GM19193 (cell line): Measurements from ENCODE around the gene CLRN2.

ENCODE experiments used
- POLR2A ChIP-seq: IDR thresholded peaks from 4 replicates; pipeline ENCODE4 v1.6.1; 2011; ENCODE audit not compliant: insufficient read depth, insufficient read length; ENCODE audit errors: extremely low read depth

CLRN2 gene, protein sequence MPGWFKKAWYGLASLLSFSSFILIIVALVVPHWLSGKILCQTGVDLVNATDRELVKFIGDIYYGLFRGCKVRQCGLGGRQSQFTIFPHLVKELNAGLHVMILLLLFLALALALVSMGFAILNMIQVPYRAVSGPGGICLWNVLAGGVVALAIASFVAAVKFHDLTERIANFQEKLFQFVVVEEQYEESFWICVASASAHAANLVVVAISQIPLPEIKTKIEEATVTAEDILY

DNA sequence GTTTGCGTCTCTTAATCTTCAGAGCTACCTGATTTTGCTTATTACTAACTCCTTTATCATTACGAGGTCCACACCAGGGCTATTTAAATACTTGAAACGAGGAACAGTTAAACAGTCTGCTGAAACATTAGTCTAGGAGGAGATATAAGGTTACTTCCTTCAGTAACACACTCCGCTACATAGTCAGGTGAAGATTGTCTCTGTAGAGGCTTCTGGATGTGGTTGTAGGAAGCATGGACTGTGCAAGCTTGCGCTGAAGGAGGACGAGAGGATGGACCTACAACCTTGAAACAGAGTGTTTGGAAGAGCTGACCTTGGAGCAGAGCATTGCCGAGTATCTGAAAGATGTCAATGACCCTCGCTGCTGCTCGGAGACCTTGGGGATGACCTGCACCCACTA lies at the start of gene CLRN2:
CLRN2 (plus strand) TSS at position 301 of the 400 bp plus-strand sequence. CDS start 102 bp downstream, outside the sequence.
- TF ChIP-seq POLR2A, result no peak

DNA sequence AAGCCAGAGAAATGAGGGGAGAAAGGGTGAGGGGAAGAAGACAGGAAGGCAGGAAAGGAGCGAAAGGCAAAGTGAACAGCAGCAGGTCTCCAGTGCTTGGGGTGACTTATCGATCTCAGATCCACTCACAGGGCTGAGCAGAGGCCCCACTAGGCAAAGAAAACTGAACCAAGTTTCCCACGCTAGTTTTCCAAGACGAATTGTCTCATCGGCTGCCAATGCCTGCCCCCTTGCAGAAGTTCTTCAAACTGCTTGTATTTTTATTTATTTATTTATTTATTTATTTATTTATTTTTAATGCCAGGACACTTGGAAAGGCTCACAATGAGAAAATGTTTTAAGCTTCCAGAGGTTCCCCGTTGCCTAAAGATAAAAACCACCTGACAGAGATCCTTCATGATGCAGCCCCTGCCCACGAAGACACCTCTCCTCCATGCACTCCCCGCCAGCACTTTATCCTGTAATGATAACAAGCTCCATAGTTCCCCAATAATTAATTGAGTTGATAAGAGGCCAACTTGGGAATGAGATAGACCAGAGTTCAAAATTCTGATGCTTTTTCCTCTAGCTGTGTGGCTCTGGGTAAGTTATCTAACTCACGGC lies 46.2 kb upstream of the CLRN2 start:
- TF ChIP-seq POLR2A, result no peak

DNA sequence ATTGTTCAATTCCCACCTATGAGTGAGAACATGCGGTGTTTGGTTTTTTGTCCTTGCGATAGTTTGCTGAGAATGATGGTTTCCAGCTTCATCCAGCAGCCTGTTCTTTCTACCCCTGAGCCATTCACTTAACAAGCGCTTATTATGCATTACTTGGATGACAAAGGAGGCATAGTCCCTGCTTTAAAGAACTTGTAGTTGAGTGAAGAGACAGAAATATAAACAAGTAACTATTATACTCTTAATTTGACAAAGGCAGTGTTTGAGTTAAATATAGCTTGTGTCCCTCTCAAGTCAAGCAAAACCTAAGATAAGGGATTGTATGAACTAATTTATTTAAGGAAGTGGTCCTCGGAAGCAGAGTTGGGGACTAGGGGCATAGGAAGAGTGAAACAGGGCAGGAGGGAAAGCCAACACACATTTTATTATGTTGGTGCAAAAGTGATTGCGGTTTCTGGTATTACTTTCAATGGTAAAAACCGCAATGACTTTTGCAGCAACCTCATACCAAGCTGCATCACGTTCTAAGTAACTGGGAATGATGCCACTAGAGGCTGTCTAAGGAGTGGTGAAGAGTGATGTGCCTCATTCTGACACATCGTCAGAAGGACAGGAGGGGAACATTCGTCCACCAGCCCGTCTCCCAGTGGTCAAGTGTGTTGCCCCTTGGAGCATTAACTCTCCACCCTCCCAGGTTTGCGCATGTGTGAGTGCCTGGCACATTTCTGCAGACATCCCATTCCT lies 44.9 kb upstream of the CLRN2 start:
- TF ChIP-seq POLR2A, result no peak

DNA sequence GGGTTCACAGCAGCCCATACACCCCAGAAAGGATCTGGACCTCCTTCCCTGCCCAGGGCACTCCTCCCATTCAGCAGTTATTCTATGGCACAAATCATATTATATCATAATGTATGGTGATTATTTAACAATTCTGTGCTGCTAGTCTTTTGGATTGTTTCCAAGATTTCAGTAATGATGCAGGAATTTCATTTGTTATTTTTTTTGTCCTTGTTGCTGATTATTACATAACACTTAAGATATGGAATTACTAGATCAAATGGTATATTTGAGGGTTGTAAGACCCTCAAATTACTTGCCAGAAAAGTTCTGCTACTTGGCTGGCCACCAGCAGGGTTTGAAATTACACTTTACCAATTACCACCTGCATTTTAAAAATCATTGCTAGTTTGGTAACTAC lies 39.5 kb upstream of the CLRN2 start:
- TF ChIP-seq POLR2A, result no peak

DNA sequence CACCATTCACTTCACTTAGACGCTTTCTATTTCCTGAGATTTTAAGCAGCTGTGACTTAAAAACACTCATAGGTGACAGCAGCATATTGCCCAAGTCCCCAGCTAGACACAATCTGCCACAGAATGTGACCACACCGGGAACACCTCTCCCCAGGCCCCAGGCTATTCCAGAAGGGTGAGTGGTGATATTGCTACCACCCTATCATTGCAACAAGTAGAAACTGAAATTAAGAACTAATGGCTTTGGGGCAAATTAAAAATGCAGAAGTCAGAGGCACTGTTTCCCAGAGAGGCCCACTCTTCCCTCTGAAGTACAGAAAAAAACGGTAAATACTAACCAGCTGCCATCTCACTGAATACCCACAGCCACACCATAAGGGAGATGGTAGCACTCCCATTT lies 38.1 kb upstream of the CLRN2 start:
- no peak for TF ChIP-seq POLR2A

DNA sequence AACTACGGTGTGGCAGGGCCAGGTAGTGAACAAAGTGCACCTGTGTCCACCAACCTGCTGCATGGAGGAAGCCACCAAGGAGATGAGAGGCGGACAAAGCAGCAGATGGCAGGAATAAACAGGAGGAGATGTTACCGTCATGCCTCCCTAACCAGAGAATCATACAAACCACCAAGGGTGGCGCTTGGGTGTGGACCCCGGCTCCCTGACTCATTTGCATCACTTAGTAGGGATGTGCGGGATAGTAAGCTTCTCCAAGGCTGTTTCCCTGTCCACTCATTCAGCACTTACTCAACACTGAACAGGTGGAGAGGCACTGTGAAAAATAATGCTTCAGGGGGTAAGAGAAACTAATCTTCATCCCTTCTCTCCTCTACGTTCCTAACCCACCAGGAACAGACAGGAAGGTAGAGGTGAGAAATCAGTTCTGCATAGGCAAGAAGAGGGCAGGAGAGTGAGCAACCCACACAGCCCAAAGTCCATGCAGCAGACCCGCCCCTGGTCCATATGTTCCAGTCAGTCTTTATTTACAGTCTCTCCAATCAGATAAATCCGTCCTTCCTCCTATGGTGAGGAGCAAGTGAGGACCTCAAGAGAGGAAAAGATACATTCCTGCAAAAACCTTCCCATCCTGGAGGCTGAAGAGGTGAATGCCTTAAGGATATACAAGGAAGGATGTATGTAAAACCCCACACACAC lies 37.0 kb upstream of the CLRN2 start:
- no peak for TF ChIP-seq POLR2A

DNA sequence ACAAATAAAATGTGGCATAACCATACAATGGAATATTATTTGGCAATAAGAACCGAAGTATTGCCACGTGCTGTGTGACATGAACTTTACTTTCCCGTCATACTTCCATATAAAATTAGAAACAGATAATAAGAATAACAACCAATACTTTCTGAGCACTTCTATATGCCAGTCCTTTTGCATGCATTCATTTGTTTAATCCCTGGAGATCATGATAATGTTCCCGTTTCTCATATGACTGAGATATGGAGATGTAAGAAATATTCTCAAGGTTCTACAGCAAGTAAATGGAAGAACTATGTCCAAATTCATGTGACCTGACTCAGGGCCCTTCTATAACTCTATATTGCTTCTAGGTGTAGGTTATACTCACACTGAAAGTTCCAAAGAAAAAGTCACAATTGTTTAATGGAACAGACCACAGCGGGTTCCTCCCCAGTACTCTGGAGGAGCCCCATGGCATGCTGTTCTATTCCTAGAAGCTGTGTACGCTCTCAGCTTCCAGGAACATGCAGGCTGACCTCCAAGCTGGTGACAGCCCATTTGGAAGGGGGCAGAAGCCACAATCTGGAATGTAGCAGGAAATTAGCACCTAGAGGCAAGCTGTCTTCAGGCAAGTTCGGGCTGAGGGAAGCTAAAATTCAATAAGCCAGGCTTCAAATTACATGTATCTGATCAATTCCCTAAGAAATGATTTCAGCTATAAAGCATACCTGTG lies 34.6 kb upstream of the CLRN2 start:
- no peak for TF ChIP-seq POLR2A

DNA sequence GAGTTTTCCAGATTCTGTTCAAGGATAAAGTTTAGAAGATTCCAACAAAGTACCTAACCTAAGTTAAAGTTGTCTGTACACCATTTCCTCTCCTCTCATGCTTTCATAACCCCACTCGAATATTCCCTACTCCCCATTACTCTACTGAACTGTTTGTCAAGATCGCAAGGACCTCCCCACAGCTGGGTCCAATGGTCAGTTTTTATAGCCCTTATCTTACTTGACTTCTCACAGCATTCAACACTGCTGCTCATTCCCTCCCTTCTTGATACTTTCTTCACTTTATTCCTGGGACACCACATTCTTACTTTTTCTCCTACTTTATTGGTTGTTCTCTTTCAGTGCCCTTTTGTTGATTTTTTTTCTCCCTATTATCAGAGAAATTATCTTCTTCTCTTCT lies 34.0 kb upstream of the CLRN2 start:
- no peak for TF ChIP-seq POLR2A

DNA sequence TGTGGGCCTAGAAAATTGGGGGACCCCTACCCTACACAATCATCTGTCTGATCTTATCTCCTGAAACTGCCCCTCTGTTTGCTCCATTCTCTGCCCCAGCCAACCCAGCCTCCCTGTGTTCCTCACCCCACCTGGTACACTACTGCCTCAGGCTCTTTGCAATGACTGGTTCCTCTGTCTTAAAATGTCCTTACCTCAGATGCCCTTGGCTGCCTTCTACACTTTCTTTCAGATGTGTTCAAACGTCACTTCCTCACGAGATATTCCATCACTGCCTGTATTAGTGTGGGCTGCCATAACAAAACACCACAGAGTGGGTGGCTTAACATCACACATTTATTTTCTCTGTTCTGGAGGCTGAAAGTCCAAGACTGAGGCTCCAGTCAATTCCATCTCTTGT lies 32.2 kb upstream of the CLRN2 start:
- TF ChIP-seq POLR2A, result no peak

DNA sequence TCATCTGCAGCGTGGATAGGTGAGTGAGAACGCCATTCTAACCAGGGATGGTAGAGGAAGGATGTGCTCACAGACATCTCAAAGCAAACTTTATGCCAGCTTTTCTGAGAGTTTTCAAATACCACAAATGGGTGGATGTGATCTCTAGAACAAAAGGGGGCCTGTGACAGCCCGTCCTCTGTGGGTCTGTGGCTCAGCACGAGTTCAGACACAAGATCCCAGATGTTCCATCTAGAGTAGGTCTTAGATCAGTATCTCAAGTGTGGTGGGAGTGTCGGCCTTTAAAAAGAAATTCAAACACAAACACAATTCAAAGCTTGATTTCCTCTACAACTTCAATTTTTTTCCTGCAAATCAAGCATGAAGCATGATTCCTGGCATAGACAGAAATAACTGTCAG lies 25.8 kb upstream of the CLRN2 start:
- TF ChIP-seq POLR2A, result no peak

DNA sequence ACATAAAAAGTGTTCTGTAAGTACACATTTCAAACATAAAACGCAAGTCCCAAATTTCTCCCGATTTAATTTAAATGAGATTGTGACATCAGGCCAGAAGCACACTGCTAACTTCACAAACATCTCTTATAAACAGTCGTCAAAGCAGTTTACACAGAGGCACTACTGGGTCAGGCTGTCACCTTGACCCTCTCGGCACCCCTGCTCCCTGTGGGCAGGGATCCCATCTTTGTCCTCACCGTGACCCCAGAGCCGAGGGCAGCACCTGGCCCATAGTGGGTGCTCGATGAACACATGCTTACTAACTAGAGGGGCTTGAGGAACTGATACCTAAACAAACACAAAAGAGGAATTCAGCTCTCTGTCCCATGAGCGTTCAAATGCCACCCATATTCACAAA lies 25.2 kb upstream of the CLRN2 start:
- TF ChIP-seq POLR2A, result no peak

DNA sequence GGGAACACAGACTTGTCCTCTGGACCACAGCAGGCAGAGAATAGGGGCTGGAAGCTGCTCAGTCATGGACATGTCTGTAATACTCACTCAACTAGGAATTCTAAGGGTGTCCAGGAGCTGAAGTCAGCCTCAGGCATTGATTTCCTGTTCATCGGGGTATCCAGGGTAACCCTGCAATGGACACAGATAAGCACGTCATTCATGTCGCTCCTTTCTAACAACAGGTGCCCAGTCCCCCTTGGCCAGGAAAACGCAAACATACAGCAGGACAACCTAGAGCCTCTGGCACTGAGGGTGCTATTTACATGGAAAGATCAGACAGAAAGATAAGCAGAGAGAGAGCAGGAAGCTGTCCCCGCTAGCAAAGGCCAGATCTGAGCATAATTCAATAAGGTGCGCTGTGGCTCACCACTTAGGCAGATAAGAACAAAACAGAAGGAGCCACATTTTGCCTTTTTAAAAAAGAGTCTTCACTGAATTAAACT lies 24.3 kb upstream of the CLRN2 start:
- TF ChIP-seq POLR2A, result no peak

DNA sequence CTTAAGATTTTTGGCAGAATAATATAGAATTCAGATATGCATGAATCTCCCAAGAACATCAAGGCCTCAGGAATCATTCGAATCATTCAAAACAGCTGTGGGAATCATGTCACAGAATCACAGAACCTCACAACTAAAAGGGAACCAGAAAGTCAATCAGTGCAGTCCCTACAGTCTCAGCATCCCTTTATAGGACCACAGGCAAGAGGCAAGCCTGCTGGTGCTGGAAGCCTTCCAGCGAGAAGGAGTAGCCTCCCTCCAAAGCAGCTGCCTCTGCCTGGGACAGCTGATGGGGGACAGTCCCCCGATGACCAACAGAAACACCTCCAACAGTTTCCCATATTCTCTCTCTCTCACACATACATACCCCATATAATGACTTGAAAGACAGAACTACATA lies 23.8 kb upstream of the CLRN2 start:
- TF ChIP-seq POLR2A, result no peak

DNA sequence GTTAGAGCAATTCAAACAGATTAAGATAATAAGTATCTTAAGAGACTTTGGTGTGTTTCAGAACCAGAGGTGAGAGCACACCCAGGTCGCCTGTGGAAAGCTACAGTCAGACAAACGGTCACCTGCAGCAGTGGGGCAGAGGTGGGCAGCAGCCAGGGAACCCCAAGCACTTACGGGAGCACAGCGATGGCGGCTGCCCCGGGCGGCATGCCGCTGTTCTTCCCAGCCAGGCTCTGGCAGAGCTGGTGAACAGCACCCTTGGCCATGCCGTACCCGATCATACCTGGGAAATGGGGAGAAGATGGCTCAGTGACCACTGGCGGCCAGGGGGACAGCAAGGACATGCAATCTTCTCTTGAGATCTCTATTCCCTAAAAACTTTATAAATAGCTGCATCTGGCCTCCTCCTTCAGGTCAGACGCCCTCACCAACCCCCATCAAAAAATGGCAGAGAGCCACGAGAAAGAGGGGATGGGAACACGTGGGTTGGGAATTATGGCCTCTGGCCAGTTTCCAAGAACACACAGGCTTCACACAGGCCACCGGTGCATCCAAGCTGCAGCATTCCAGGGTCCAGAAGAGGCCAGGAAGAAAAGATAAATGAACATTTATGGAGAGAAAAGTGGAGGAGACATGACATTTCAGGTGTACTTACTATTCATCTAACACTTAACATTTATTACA lies 22.8 kb upstream of the CLRN2 start:
- TF ChIP-seq POLR2A, result no peak

DNA sequence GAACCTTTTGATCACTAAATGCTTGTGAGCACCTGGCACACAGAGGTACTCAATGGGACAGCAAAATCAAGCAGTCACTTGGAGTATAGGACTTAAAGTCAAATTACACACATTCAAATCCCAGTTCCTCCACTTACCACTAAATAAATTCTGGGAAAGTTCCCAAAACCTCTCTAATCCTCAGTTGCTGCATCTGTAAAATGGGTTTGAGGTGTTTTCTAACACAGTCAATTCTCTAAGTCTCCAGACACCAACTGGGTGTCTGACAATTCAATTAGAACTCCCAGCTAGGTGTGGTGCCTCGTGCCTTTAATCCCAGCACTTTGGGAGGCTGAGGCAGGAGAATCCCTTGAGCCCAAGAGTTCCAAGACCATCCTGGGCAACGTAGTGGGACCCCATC lies 22.1 kb upstream of the CLRN2 start:
- TF ChIP-seq POLR2A, result no peak

DNA sequence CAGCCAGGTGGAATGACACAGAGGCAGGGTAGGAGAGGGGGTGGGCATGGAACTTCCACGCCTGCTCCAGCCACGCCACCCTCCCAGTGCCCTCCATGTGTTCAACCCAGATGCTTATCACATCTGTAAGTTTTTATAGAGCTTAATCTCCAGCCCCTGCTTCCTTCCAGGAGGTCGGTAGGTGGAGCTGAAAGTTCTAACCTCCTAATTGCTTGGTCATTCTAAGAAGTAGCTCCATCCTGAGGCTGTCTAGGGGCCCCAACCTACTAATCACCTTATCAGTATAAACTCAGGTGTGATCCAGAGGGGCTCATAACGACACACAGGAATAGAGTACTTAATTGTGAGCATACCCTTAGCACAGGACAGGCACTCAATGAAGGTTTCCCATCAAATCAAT lies 21.3 kb upstream of the CLRN2 start:
- no peak for TF ChIP-seq POLR2A
